A549 (cell line): ENCODE measurements around the gene TM4SF18.

Experiments
- CTCF ChIP-seq: fragments of >200 bp; sonication (Bioruptor Twin); formaldehyde crosslinking; IDR thresholded peaks from 3 replicates; pipeline ENCODE4 v1.5.1; 2016
- FOSL2 ChIP-seq, 2 experiments: fragments of 450-650 bp in 1 of 2; fragments of >200 bp in 1 of 2; sonication (Bioruptor Twin) in 1 of 2; formaldehyde crosslinking; IDR thresholded peaks; 2 replicates each; pipeline versions ENCODE4 v1.5.0 to v1.6.1; 2016 to 2020; ENCODE audit warnings: mild to moderate bottlenecking in 1 of 2, moderate library complexity in 1 of 2
- RFX5 ChIP-seq: fragments of 450-650 bp; IDR thresholded peaks from 2 replicates; pipeline ENCODE4 v1.7.1; 2014; ENCODE audit warnings: antibody characterized with exemption, mild to moderate bottlenecking, moderate library complexity

GRCh38 chr3:149363053-149363452 lies 29.6 kb upstream of the TM4SF18 start:
- TF ChIP-seq RFX5 (no peak), CTCF (no peak), FOSL2 (IDR thresholded peaks at IDR 0.05) (no peak), FOSL2 (CRISPR knock-in tag; IDR thresholded peaks at IDR 0.05) (no peak)
